Smooth muscle cell (in vitro differentiated cells): Measurements from ENCODE around the gene TCEAL3. TPM values are rescaled to one million over a fixed set of nuclear protein-coding genes. Genes with fewer than 3 reads are reported as not detected.

Experiments
- DNase-seq: peaks from one replicate; lab custom pipeline; 2025; ENCODE audit not compliant: unreplicated experiment; lab: John Stamatoyannopoulos, UW
- H2AFZ ChIP-seq: fragments of 200-600 bp; sonication (generic); 2 replicates; pipeline ENCODE4 v1.6.0; 2016; ENCODE audit warnings: antibody characterized with exemption, low read depth, mild to moderate bottlenecking
- H3F3A ChIP-seq: fragments of 200-600 bp; sonication (generic); 2 replicates; pipeline ENCODE4 v1.6.0; 2017; ENCODE audit warnings: antibody characterized with exemption, low read depth
- H3K27ac ChIP-seq: fragments of 200-600 bp; sonication (generic); 2 replicates; pipeline ENCODE4 v1.5.1; 2016; ENCODE audit warnings: low read depth, mild to moderate bottlenecking
- H3K27me3 ChIP-seq: fragments of 200-600 bp; sonication (generic); 2 replicates; pipeline ENCODE4 v1.6.1; 2016; ENCODE audit warnings: low read depth, mild to moderate bottlenecking
- H3K36me3 ChIP-seq: fragments of 200-600 bp; sonication (generic); 2 replicates; pipeline ENCODE4 v1.5.1; 2016; ENCODE audit warnings: low read depth
- H3K4me1 ChIP-seq: fragments of 200-600 bp; sonication (generic); 2 replicates; pipeline ENCODE4 v1.5.1; 2016; ENCODE audit warnings: low read depth
- H3K4me2 ChIP-seq: fragments of 200-600 bp; sonication (generic); 2 replicates; pipeline ENCODE4 v1.6.0; 2016; ENCODE audit warnings: mild to moderate bottlenecking
- H3K4me3 ChIP-seq: fragments of 200-600 bp; sonication (generic); 2 replicates; pipeline ENCODE4 v1.5.1; 2016; ENCODE audit warnings: mild to moderate bottlenecking
- H3K79me2 ChIP-seq: fragments of 200-600 bp; sonication (generic); 2 replicates; pipeline ENCODE4 v1.6.0; 2016; ENCODE audit warnings: low read depth, mild to moderate bottlenecking
- H3K9ac ChIP-seq: fragments of 200-600 bp; sonication (generic); 2 replicates; pipeline ENCODE4 v1.6.0; 2016; ENCODE audit warnings: low read depth
- H3K9me3 ChIP-seq: fragments of 200-600 bp; sonication (generic); replicated peaks from 2 replicates; pipeline ENCODE4 v1.5.1; 2016; ENCODE audit warnings: low read depth
- H4K20me1 ChIP-seq: fragments of 200-600 bp; sonication (generic); 2 replicates; pipeline ENCODE4 v1.6.0; 2016; ENCODE audit warnings: low read depth
- WGBS: methylation state at CpG from one replicate; pipeline ENCODE4 v1.1.7; 2016; ENCODE audit warnings: low lambda C conversion rate; 5-methylcytosine and 5-hydroxymethylcytosine counted together
- polyA plus RNA-seq: library from polyadenylated mRNA; unstranded; fragments of >200 nt; fragmentation: Nextera tagmentation; extraction: Ambion mirVana; gene quantifications from 2 replicates; pipeline ENCODE4 v1.2.1, GENCODE V29; 2016
- total RNA-seq: library from RNA; depleted of rRNA; stranded (reverse); fragments of >200 nt; gene quantifications from 2 replicates; pipeline ENCODE4 v1.2.3, GENCODE V29; 2014
- TF ChIP-seq, protein P1 (sequence below): fragments of 200-600 bp; sonication (generic); IDR thresholded peaks from 2 replicates; pipeline ENCODE4 v1.5.1; 2017; ENCODE audit warnings: borderline replicate concordance, mild to moderate bottlenecking, antibody characterized with exemption; ENCODE audit not compliant: insufficient read depth, poor library complexity, severe bottlenecking

Gene TCEAL3
- total and polyA plus RNA-seq, 2 experiments from 2014 or later: 14.0 to 52.4 TPM

DNA sequence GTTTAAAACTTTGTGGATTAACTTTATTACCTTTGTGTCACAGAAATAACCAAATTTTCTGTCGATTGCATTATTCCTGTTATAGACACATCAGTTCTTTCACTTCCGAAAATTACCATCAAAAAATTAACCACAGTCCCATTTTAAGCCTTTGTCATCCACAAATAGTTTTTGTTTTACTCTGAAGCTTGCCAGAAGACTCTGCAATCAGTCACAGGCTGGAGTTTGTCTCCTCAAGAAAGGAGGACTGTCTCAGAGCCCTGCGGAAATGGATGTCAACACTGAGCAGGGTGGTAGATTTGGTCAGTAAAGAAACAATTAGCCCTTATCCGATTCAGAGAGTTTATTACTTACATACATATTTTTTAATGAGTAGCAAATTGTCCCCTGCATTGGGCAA, 42.6 kb upstream of the TCEAL3 start:
- Histone ChIP-seq H3K79me2 (no peaks in the 10 kb centered on the region), H3K9ac (no peak overlapping the region), H2AFZ (no peak overlapping the region), H3K27me3 (no peaks in the 10 kb centered on the region), H3K4me2 (no peak overlapping the region), H3K4me3 (no peak overlapping the region), H3K27ac (no peak overlapping the region), H3K4me1 (no peaks in the 10 kb centered on the region), H3F3A (no peaks in the 10 kb centered on the region), H3K36me3 (no peaks in the 10 kb centered on the region), H4K20me1 (no peaks in the 10 kb centered on the region), H3K9me3 (no peaks in the 10 kb centered on the region)
- DNase-seq: no peak
- WGBS: 73% methylated on average over 4 of the region's 4 CpGs
- TF ChIP-seq, protein P1, sequence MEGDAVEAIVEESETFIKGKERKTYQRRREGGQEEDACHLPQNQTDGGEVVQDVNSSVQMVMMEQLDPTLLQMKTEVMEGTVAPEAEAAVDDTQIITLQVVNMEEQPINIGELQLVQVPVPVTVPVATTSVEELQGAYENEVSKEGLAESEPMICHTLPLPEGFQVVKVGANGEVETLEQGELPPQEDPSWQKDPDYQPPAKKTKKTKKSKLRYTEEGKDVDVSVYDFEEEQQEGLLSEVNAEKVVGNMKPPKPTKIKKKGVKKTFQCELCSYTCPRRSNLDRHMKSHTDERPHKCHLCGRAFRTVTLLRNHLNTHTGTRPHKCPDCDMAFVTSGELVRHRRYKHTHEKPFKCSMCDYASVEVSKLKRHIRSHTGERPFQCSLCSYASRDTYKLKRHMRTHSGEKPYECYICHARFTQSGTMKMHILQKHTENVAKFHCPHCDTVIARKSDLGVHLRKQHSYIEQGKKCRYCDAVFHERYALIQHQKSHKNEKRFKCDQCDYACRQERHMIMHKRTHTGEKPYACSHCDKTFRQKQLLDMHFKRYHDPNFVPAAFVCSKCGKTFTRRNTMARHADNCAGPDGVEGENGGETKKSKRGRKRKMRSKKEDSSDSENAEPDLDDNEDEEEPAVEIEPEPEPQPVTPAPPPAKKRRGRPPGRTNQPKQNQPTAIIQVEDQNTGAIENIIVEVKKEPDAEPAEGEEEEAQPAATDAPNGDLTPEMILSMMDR: no peak

DNA sequence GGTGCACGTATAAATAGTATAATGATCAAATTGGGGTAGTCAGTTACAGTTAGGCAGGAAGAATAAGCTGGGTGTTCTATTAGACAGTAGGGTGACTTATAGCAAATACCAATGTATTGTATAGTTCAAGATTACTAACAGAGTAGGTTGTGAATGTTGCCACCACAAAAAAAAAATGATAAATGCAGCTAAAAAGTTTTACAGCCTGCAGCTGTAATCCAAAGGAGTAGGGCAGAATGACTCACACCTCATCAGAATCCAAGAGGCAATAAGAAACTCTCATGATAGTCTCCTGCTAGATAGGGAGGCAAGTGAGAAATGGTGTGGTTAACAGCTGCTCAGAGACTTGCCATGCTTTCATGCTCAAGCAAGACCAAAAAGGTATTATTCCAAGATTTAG, 42.0 kb upstream of the TCEAL3 start:
- 41% methylated on average over 1 of the region's 1 CpG for WGBS
- TF ChIP-seq, protein P1: no peak
- no peak overlapping the region for H3K4me3 ChIP-seq
- H3K9me3 ChIP-seq: no peaks in the 10 kb centered on the region
- H3K36me3 ChIP-seq: no peaks in the 10 kb centered on the region
- no peaks in the 10 kb centered on the region for H3K27me3 ChIP-seq
- no peak overlapping the region for H3K4me2 ChIP-seq
- no peaks in the 10 kb centered on the region for H4K20me1 ChIP-seq
- no peak for DNase-seq
- H3K27ac ChIP-seq: no peak overlapping the region
- H3K9ac ChIP-seq: no peak overlapping the region
- no peaks in the 10 kb centered on the region for H3F3A ChIP-seq
- H3K79me2 ChIP-seq: no peaks in the 10 kb centered on the region
- no peak overlapping the region for H2AFZ ChIP-seq
- H3K4me1 ChIP-seq: no peaks in the 10 kb centered on the region

DNA sequence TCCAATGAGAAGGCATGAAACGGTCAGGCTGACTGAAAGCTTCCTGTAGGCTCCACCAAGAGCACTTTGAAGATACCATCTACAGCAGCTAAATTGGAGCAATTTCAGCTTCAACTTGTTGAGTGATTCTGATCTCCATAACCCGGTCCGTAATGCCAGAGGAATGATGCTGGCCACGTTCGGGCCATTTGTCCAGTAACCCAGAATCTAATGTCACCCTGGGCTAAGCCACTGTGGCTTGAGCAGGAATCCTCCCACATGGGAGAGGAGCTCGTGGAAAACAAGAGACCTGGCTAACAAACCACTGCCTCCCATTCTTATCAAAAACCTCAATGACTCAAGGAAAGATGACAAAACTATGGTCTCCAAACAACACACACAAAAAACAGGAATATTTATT, 36.6 kb upstream of the TCEAL3 start:
- Histone ChIP-seq H2AFZ (no peak overlapping the region), H3K9ac (no peak overlapping the region), H3K4me1 (no peaks in the 10 kb centered on the region), H3K9me3 (no peaks in the 10 kb centered on the region), H3K36me3 (no peaks in the 10 kb centered on the region), H3K4me3 (no peak overlapping the region), H3K27ac (no peak overlapping the region), H3K79me2 (no peaks in the 10 kb centered on the region), H3K4me2 (no peak overlapping the region), H3K27me3 (no peaks in the 10 kb centered on the region), H3F3A (no peaks in the 10 kb centered on the region), H4K20me1 (no peaks in the 10 kb centered on the region)
- no peak for DNase-seq
- WGBS: 67% methylated on average over 6 of the region's 6 CpGs
- TF ChIP-seq, protein P1: no peak

DNA sequence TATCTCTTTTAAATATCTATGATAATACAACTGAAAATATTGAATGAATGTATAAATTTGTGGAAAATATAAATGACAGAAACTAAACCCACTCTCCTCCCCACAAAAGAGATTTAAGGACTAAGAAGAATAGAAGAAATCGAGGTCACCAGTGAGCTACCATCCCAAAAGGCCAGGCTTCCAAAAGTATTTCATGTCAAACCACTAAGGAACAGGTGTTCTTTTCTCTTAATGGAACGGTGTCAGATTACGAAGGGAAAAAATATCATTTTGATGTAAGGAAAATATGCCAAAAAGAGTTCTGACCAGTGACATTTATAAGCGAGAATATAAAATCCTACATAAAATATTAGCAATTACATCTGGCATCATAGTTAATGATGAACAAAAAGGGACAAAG, 36.0 kb upstream of the TCEAL3 start:
- no peak overlapping the region for H3K9ac ChIP-seq
- WGBS: 87% methylated on average over 4 of the region's 4 CpGs
- H3K27ac ChIP-seq: no peak overlapping the region
- no peaks in the 10 kb centered on the region for H3K27me3 ChIP-seq
- H3K9me3 ChIP-seq: no peaks in the 10 kb centered on the region
- H3K4me3 ChIP-seq: no peak overlapping the region
- H3K36me3 ChIP-seq: no peaks in the 10 kb centered on the region
- no peak overlapping the region for H2AFZ ChIP-seq
- no peaks in the 10 kb centered on the region for H3K79me2 ChIP-seq
- H3K4me2 ChIP-seq: no peak overlapping the region
- H3F3A ChIP-seq: no peaks in the 10 kb centered on the region
- TF ChIP-seq, protein P1: no peak
- H4K20me1 ChIP-seq: no peaks in the 10 kb centered on the region
- no peak for DNase-seq
- H3K4me1 ChIP-seq: no peaks in the 10 kb centered on the region
